ENCODE data around the gene VASH2. TPM values are rescaled to one million over a fixed set of nuclear protein-coding genes. Genes with fewer than 3 reads are reported as not detected.
"Not testable (repeated sequence)": the region's sequence is repeated elsewhere in the genome, so short reads cannot be mapped to it uniquely, and the experiment has no call there.

VASH2 gene
- total RNA-seq, result 1 to 10 TPM; 1.8 to 3.7 TPM
- long read RNA-seq, partial matches to known transcripts, result 1 of 3 reads
- long read RNA-seq, other reads (novel, unspliced or antisense), result 1 of 3 reads

GRCh38 chr1:212950243-212951125 lies at the start of gene VASH2:
Gene VASH2 (plus strand): TSS chr1:212950541. CDS start chr1:212951543, 1,002 bp downstream.
- intact Hi-C loops (cut with DNase I), result no loop called here
- DNase-seq, result peak; percentile 90
- ATAC-seq, result peak; percentile 99

DNA sequence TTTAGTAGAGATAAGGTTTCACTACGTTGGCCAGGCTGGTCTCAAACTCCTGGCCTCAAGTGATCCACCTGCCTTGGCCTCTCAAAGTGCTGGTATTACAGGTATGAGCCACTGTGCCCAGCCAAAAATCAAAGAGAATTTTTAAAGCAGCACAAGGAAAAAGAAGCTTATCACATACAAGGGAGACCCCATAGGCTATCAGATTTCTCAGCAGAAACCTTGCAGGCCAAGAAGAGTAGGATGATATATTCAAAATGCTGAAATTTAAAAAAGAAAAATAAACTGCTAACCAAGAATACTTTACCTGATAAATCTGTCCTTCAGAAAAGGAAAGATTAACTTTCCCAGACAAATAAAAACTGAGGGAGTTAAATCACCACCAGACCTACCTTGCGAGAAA lies 49.1 kb upstream of the VASH2 start:
- ATAC-seq, result no peak
- intact Hi-C loops (cut with DNase I), result no loop called here
- DNase-seq, result no peak

DNA sequence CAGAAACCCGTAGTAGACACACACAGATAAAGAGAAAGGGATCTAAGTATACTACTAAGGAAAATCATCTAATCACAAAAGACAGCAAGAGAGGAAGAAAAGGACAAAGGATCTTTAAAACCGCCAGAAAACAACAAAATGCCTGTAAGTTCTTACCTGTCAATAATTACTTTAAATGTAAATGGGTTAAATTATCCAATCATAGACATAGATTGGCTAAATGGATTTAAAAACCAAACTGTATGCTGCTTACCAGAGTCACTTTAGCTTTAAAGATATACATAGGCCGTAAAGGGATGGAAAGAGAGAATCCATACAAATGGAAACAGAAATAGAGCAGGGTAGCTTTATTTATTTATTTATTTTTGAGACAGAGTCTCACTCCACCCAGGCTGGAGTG lies 48.3 kb upstream of the VASH2 start:
- intact Hi-C loops (cut with DNase I), result no loop called here
- DNase-seq (no peak), ATAC-seq (no peak)

DNA sequence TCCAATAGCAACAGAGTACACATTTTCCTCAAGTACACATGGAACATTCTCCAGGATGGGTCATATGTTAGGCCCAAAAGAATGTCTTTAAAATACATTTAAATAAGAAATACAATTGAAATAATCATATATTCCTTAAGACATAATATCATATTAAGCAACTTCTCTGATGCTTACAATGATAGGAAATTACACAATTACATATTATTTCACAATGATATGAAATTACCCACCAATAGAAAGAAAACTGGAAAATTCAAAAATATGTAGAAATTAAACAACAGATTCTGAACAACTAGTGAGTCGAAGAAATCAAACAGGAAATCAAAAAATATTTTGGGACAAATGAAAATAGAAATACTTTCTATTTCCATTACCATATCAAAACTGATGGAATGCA lies 46.7 kb upstream of the VASH2 start:
- ATAC-seq, result no peak
- no peak for DNase-seq
- intact Hi-C loops (cut with DNase I), result no loop called here

- DNase-seq; intact Hi-C loops (cut with DNase I); ATAC-seq: not testable (repeated sequence)
Measured at GRCh38 chr1:212908071-212908470, 42.3 kb upstream of the VASH2 start.

GRCh38 chr1:212908971-212909370 lies 41.4 kb upstream of the VASH2 start:
- intact Hi-C loops (cut with DNase I), result no loop called here
- DNase-seq (no peak), ATAC-seq (no peak)

DNA sequence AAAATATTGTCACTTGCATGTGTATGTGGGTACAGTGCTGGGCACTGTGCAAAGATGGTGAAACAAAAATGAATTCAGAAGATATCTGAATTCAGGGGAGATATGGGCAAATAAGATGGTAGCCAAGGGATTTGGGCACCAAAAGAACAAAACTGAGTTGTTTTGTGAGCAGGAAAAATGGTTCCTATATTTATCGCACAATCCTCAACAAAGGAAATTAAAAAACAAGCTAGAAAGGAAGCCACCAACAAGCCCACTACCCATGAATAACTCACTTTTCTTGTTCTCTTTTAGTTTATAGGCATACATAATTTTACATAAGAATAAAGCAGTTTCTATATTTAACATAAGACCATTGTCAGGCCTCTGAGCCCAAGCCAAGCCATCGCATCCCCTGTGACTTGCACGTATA lies 40.7 kb upstream of the VASH2 start:
- intact Hi-C loops (cut with DNase I), result no loop called here
- ATAC-seq (no peak), DNase-seq (no peak)

DNA sequence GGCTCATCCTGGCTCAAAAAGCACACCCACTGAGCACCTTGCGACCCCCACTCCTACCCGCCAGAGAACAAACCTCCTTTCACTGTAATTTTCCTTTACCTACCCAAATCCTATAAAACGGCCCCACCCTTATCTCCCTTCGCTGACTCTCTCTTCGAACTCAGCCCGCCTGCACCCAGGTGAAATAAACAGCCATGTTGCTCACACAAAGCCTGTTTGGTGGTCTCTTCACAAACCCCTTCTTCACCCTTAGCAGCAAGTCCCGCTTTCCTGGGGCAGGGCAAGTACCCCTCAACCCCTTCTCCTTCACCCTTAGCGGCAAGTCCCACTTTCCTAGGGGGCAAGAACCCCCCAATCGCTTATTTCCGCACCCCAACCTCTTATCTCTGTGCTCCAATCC lies 40.1 kb upstream of the VASH2 start:
- ATAC-seq; intact Hi-C loops (cut with DNase I); DNase-seq: not testable (repeated sequence)

DNA sequence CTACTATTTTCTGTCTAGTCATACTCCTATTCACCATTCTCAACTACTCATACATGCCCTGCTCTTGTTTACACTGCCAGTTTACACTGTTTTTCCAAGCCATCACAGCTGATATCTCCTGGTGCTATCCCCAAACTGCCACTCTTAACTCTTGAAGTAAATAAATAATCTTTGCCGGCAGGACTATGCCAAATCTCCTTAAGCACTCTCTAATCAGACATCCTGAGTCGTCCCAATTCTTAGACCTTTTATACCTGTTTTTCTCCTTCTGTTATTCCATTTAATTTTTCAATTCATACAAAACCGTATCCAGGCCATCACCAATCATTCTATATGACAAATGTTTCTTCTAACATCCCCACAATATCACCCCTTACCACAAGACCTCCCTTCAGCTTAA lies 36.7 kb upstream of the VASH2 start:
- intact Hi-C loops (cut with DNase I), result not testable (repeated sequence)

DNA sequence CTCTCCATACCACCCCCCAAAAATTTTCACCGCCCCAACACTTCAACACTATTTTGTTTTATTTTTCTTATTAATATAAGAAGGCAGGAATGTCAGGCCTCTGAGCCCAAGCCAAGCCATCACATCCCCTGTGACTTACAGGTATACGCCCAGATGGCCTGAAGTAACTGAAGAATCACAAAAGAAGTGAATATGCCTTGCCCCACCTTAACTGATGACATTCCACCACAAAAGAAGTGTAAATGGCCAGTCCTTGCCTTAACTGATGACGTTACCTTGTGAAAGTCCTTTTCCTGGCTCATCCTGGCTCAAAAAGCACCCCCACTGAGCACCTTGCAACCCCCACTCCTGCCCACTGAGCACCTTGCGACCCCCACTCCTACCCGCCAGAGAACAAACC lies 36.2 kb upstream of the VASH2 start:
- ATAC-seq; intact Hi-C loops (cut with DNase I); DNase-seq: not testable (repeated sequence)

More for the DNA sequence above, 36.7 kb upstream of the VASH2 start:
- ATAC-seq, DNase-seq: not testable (repeated sequence)

- ATAC-seq, result no peak
Measured at GRCh38 chr1:212914789-212915188, 35.6 kb upstream of the VASH2 start.

DNA sequence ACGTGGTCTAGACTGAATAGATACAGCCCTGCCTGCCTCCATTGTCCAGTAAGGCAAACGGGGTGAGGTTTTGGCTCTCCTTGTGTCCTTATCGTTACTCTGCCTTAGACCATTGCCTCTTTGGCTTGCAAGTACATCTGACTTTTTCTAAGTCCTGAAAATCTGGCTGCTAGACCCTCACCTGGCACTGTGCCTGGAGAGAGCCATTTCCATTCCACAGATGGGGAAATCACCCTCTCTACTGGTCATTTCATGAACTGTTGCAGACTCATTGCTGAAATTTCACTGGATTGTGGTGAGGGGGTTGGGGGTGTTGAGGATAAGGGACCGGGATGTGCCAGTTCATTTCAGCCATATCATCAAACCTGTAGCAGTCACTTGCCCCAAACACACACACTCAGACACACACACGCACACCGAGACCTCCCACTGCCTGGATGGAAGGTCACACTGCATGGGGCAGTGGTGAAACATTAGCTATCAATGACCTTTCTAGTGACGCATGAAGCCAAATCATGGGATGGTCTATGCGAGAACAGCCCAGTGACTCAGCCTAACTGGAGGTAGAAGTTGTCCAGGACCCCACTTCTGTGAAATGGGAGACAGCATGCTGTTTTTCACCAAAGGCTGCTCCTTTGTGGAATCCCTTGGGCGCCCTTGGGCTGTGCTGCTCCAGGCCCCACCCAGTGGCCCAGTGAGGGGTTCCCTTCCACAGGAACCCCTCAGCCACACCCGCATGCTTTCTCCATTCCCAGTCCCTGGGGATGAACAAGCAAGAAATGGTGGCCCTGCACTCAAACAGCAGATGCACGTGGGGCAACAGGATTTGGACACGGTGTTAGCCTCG lies 34.9 kb upstream of the VASH2 start:
- ATAC-seq, result peak; percentile 45 to 55
- intact Hi-C loops (cut with DNase I), result no loop called here
- DNase-seq, result peak; percentile 76

More at GRCh38 chr1:212914789-212915188, 35.6 kb upstream of the VASH2 start:
- DNase-seq, result no peak
- intact Hi-C loops (cut with DNase I), result no loop called here

DNA sequence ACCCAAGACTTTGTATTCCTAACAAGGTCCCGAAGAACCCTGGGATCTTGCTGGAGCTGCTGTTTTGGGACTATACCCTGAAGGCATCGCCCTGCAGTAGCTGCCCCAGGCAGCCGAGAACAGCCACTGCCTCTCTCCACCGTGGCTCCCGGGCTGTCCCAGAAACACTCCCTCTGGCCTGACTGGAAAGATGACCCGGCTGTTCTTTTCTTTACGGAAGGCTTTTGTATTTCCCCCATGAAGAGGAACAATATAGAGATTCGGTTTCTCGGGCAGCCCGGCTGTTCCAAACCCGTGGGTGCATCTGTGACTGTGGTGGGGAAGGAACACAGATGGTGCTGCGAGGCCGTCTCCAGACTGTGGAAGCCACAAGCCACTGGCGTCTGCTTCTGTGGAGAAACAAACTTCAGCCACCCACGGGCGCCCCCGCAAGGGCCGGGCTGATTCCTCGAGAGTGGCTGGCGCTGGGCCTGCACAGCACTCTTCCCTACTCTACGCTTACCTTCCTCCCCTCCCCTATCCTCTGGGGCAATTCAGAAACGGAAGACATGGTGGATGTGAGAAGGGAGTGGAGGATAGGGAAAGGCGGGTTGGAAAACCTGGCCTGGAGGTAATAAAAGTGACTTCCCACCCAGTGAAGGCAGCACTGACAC lies 33.7 kb upstream of the VASH2 start:
- ATAC-seq (peak; percentile 58 to 81), DNase-seq (peak; percentile 59)
- intact Hi-C loops (cut with DNase I), result no loop called here

DNA sequence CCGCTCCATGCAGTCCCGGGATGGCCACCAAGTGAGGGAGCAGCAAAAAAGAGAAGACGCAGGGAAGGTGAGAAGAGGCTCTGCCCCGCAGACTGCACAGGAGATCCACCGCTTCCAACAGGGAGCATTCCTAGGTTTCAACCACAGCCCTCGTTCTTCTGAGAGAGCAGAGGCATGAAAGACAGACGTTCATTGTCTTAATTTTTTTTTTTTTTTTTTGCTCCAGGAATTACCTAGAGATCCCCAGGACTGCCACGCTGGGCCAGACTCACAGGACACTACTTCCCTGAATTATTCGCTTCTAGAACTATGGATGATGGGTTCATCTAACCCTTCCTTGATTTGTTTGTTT lies 33.2 kb upstream of the VASH2 start:
- no peak for ATAC-seq
- intact Hi-C loops (cut with DNase I), result no loop called here
- no peak for DNase-seq

DNA sequence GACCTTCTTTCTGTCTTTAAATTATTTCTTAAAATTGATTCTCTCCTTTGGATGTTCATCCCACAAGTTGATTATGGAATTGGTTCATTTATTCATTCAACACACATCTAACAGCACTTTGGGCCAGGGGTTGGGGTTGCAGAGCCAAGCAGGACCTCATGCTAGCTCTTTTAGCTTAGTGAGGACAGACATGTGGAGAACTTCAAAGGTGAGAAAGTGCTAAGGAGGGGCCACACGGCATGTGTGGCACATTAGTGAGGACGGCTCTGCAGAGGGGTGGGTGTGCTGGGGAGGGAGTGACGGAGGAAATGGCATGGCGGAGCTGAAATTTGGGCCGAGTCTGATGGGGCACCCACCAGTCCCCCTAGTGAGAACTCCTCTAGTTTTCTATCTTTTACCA lies 32.5 kb upstream of the VASH2 start:
- DNase-seq (no peak), ATAC-seq (no peak)
- intact Hi-C loops (cut with DNase I), result no loop called here

DNA sequence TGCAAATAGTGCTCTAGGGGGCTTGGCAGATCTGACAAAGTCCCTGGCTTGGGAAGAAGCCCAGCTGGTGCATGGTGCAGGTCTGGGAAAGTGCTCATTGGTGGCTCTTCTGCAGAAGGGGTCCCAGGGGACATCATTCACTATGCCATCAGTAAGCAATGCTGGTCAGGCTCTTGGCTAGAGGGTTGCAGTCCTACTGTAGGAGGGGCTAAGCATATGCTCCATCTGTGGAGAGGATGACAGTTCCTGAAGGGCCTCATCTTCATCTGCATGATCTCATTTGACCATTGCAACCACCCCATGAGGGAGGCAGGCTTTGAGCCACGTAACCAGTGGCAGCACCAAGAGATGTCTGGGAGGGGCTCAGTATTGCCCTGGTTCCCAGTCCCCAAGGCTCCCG lies 31.5 kb upstream of the VASH2 start:
- no peak for DNase-seq
- no peak for ATAC-seq
- intact Hi-C loops (cut with DNase I), result no loop called here

- no peak for ATAC-seq
- intact Hi-C loops (cut with DNase I), result no loop called here
- no peak for DNase-seq
Measured at GRCh38 chr1:212920246-212920645, 30.1 kb upstream of the VASH2 start.

DNA sequence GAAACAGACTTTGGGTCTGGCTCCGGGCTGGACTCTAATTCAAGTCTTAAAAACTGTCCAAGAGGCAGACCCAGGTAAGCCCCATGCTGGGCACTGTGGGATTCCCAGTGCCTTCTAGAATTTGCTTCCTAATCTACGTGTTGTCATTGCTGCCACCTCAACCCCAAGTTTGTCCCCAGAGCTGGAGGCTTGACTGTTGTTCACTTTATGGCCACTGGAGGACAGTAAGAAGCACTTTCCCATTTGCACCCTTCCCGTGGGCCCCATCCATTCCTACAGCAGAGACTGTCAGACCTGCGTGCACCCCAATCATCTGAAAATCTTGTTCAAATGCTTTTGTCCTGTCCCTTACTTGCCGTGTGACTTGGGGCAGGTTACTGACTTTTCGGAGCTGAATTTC lies 29.4 kb upstream of the VASH2 start:
- no peak for DNase-seq
- ATAC-seq, result no peak
- intact Hi-C loops (cut with DNase I), result no loop called here

GRCh38 chr1:212922016-212922415 lies 28.3 kb upstream of the VASH2 start:
- ATAC-seq, result no peak
- intact Hi-C loops (cut with DNase I), result no loop called here
- no peak for DNase-seq

DNA sequence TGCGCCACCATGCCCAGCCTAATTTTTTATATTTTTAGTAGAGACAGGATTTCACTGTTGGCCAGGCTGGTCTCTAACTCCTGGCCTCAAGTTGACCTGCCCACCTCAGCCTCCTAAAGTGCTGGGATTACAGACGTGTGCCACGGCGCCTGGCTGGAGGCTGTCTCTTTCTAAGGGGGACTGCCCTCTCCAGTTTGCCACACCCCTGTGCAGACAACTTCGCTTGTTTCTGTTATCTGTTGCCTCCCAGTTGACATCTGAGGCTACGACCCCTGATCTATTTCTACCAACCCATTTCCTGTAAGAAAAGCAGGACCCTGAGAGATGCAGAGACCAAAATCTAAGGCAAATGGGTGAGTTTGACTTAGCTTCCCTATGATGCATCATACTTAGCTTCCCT lies 24.0 kb upstream of the VASH2 start:
- no peak for ATAC-seq
- DNase-seq, result no peak
- intact Hi-C loops (cut with DNase I), result no loop called here
